Fibroblast of villous mesenchyme (primary cell): ENCODE results near the gene RAPGEF1. TPM values are rescaled to one million over a fixed set of nuclear protein-coding genes. Genes with fewer than 3 reads are reported as not detected.

Experiments used
- DNase-seq: peaks from one replicate; pipeline ENCODE4 v3.0.0-alpha.2; 2010; ENCODE audit warnings: low read depth
- H3K4me3 ChIP-seq: 2 replicates; pipeline ENCODE4 v1.5.1; 2011; ENCODE audit warnings: low read depth, mild to moderate bottlenecking, low read length
- CTCF ChIP-seq: IDR thresholded peaks from 2 replicates; pipeline ENCODE4 v1.5.1; 2012; ENCODE audit warnings: low read depth, mild to moderate bottlenecking, low read length; ENCODE audit not compliant: insufficient read depth
- total RNA-seq: library from RNA; depleted of rRNA; stranded (reverse); fragments of >200 nt; gene quantifications from 2 replicates; pipeline ENCODE4 v1.2.3, GENCODE V29; 2012

The RAPGEF1 gene
- total RNA-seq, 1 donor = 22.9 TPM

- TF ChIP-seq CTCF = no peak
- H3K4me3 ChIP-seq = no peak overlapping the region
- DNase-seq = peak; percentile 36
These were observed 12.6 kb downstream of the RAPGEF1 start for GRCh38 chr9:131727184-131727759.

- TF ChIP-seq CTCF = no peak
- H3K4me3 ChIP-seq = no peak overlapping the region
- no peak for DNase-seq
These were observed 15.2 kb downstream of the RAPGEF1 start for GRCh38 chr9:131724683-131725082.

GRCh38 chr9:131723632-131724031 lies 16.2 kb downstream of the RAPGEF1 start:
- no peak overlapping the region for H3K4me3 ChIP-seq
- DNase-seq = no peak
- no peak for TF ChIP-seq CTCF

GRCh38 chr9:131722255-131722654 lies 17.6 kb downstream of the RAPGEF1 start:
- DNase-seq = no peak
- no peak overlapping the region for H3K4me3 ChIP-seq
- TF ChIP-seq CTCF = no peak

GRCh38 chr9:131721076-131721475 lies 18.8 kb downstream of the RAPGEF1 start:
- no peak for DNase-seq
- no peak overlapping the region for H3K4me3 ChIP-seq

GRCh38 chr9:131720330-131720729 lies 19.5 kb downstream of the RAPGEF1 start:
- no peak for DNase-seq
- TF ChIP-seq CTCF = no peak
- no peak overlapping the region for H3K4me3 ChIP-seq

More at GRCh38 chr9:131721076-131721475, 18.8 kb downstream of the RAPGEF1 start:
- TF ChIP-seq CTCF = no peak
